ENCODE data around the gene STIM2. TPM values are rescaled to one million over a fixed set of nuclear protein-coding genes. Genes with fewer than 3 reads are reported as not detected.

The STIM2 gene
- total and polyA plus RNA-seq, 9 of the 15 experiments (the other 6 are each of a cell fraction or from before 2014, with no cell fraction given), result 7.2 to 26.8 (median 15.4) TPM

DNA sequence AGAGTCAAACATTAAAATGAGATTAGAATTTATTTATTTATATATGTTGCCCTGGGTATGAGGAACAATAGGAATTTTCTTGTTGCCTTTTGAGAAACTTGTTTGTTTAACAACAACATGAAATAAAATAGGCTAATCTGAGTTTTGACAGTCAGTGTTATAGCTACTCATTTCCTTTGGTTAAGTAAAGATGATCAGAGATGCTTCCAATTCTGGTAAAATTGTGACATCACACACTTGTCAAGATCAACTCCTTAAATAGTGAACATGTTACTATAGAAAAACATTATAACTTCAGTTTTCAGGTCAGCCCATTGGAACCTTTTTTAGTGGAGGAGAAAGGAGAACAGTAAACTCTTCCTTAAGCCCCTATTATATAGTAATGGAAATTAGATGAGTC is 136.1 kb downstream of the STIM2 start:
- BruUV-seq (replicated peaks), result no TSS peak
- TF ChIP-seq SMARCA4 (IDR thresholded peaks at IDR 0.05) (no peak), POLR2G (IDR thresholded peaks at IDR 0.05; ENCODE audit: low read depth, low read length) (no peak)
- DNase-seq (ENCODE audit: extremely low read depth in 1 of 4, low spot score in 3 of 4), result no peak
- no peak overlapping the region for H3K9ac ChIP-seq (ENCODE audit: insufficient read depth in 1 of 2, low read depth in 2 of 2, low read length in 2 of 2)
- H4K20me1 ChIP-seq (replicated peaks; ENCODE audit: control insufficient read depth, insufficient read depth, low read length), result peaks cover 4% of the 10 kb centered on the region; the same call in 1 of the 2 replicates
- no peaks in the 10 kb centered on the region for H3K36me3 ChIP-seq (ENCODE audit: control insufficient read depth, insufficient read depth, low read length)
- H3K27me3 ChIP-seq (ENCODE audit: control insufficient read depth in 2 of 2, insufficient read depth in 2 of 2, low read length in 2 of 2), result no peaks in the 10 kb centered on the region
- no peaks in the 10 kb centered on the region for H3K9me3 ChIP-seq (replicated peaks; ENCODE audit: control insufficient read depth, insufficient read depth, low read depth, low read length)
- intact Hi-C loops (cut with micrococcal nuclease), result no loop called here
- in situ Hi-C loops (cut with MboI), result no loop called here
- FAIRE-seq, result peak; percentile 29
- no peak overlapping the region for H3K4me3 ChIP-seq
- ChIA-PET CTCF (ENCODE audit: low intra/inter-chr PET ratio) (no interaction called here), POLR2A (no interaction called here)
- no peak overlapping the region for H3K27ac ChIP-seq (ENCODE audit: extremely low read depth, low read depth, low read length)
- ATAC-seq, result no peak
- peaks cover 0 to 13% of the 10 kb centered on the region in 2 experiments; a peak in 2 of 5 replicates for H3K4me1 ChIP-seq (replicated peaks in 1 of 2; ENCODE audit: control insufficient read depth in 2 of 2, insufficient read depth in 2 of 2, low read length in 2 of 2)
- no peaks in the 10 kb centered on the region for H3K79me2 ChIP-seq (ENCODE audit: control insufficient read depth, insufficient read depth, low read length)
- no peak overlapping the region for H2AFZ ChIP-seq (ENCODE audit: low read depth, low read length)
- no peaks in the 10 kb centered on the region for H3K9me1 ChIP-seq (ENCODE audit: control insufficient read depth, insufficient read depth, low read length)
- H3K4me2 ChIP-seq (ENCODE audit: insufficient read depth, low read length), result no peak overlapping the region

GRCh38 chr4:26999689-27000088 is 139.0 kb downstream of the STIM2 start:
- in situ Hi-C loops (cut with MboI) (no loop called here), intact Hi-C loops (cut with micrococcal nuclease) (no loop called here)
- Histone ChIP-seq H3K79me2 (ENCODE audit: control insufficient read depth, insufficient read depth, low read length) (no peaks in the 10 kb centered on the region), H3K27me3 (ENCODE audit: control insufficient read depth in 2 of 2, insufficient read depth in 2 of 2, low read length in 2 of 2) (no peaks in the 10 kb centered on the region), H3K9me1 (ENCODE audit: control insufficient read depth, insufficient read depth, low read length) (no peaks in the 10 kb centered on the region), H3K27ac (ENCODE audit: extremely low read depth, low read depth, low read length) (no peak overlapping the region), H3K4me3 (no peak overlapping the region), H3K36me3 (ENCODE audit: control insufficient read depth, insufficient read depth, low read length) (no peaks in the 10 kb centered on the region; the same call in 2 of the 3 replicates), H3K9me3 (replicated peaks; ENCODE audit: control insufficient read depth, insufficient read depth, low read depth, low read length) (no peaks in the 10 kb centered on the region), H3K9ac (ENCODE audit: insufficient read depth in 1 of 2, low read depth in 2 of 2, low read length in 2 of 2) (no peak overlapping the region), H4K20me1 (replicated peaks; ENCODE audit: control insufficient read depth, insufficient read depth, low read length) (no peaks in the 10 kb centered on the region), H2AFZ (ENCODE audit: low read depth, low read length) (no peak overlapping the region), H3K4me1 (replicated peaks in 1 of 2; ENCODE audit: control insufficient read depth in 2 of 2, insufficient read depth in 2 of 2, low read length in 2 of 2) (no peaks in the 10 kb centered on the region), H3K4me2 (ENCODE audit: insufficient read depth, low read length) (no peak overlapping the region)
- DNase-seq (ENCODE audit: extremely low read depth in 1 of 4, low spot score in 3 of 4), result no peak
- ChIA-PET POLR2A (interaction anchor here (1.2 kb wide), 1 partner anchor 10 kb away, joined by 3 read pairs; no protein-coding TSS in a partner anchor), CTCF (ENCODE audit: low intra/inter-chr PET ratio) (no interaction called here)
- no peak for ATAC-seq
- BruUV-seq (replicated peaks), result no TSS peak
- no peak for FAIRE-seq
- TF ChIP-seq NELFE (IDR thresholded peaks at IDR 0.05; ENCODE audit: insufficient read depth, insufficient read length), result no peak
- TF ChIP-seq CEBPG (CRISPR knock-in tag; IDR thresholded peaks at IDR 0.05), result no peak
- TF ChIP-seq CEBPG (tag; conservative IDR thresholded peaks at IDR 0.05 in 1 of 2, IDR thresholded peaks at IDR 0.05 in 1 of 2), result peak in 1 of 2 experiments; percentile 51; a peak in 1 of 4 replicates

All from K562 (cell line).